Chondrocyte (in vitro differentiated cells): ENCODE data around the gene TTC34. TPM values are rescaled to one million over a fixed set of nuclear protein-coding genes. Genes with fewer than 3 reads are reported as not detected.

Source experiments
- DNase-seq: peaks from one replicate; pipeline ENCODE4 v3.0.0; 2021; ENCODE audit warnings: mixed read lengths, low spot score
- H3K27ac Mint-ChIP-seq: one replicate; pipeline ENCODE4 v1.8.0; 2021; ENCODE audit warnings: mild to moderate bottlenecking, moderate library complexity, mixed read lengths; ENCODE audit not compliant: unreplicated experiment
- H3K27me3 Mint-ChIP-seq: 2 replicates; pipeline ENCODE4 v1.8.0; 2021; ENCODE audit warnings: low read depth, mixed read lengths
- H3K36me3 Mint-ChIP-seq: 2 replicates; pipeline ENCODE4 v1.8.0; 2021; ENCODE audit warnings: low read depth, mixed read lengths
- H3K4me1 Mint-ChIP-seq: 2 replicates; pipeline ENCODE4 v1.8.0; 2021; ENCODE audit warnings: low read depth, mild to moderate bottlenecking, mixed read lengths
- H3K4me3 Mint-ChIP-seq: one replicate; pipeline ENCODE4 v1.8.0; 2021; ENCODE audit warnings: mild to moderate bottlenecking, moderate library complexity, mixed read lengths; ENCODE audit not compliant: unreplicated experiment
- H3K9me3 Mint-ChIP-seq: 2 replicates; pipeline ENCODE4 v1.8.0; 2021; ENCODE audit warnings: low read depth, mixed read lengths
- CTCF ChIP-seq: fragments of 200-600 bp; sonication (generic); IDR thresholded peaks from 2 replicates; pipeline ENCODE4 v1.5.0; 2021; ENCODE audit warnings: antibody characterized with exemption, mild to moderate bottlenecking, moderate library complexity
- long read RNA-seq: library from polyadenylated mRNA; stranded (forward); transcript quantifications from one replicate; pipeline ENCODE4 v2.0.0, GENCODE V29; 2021
- total RNA-seq: library from RNA; stranded (reverse); gene quantifications from 3 replicates; pipeline ENCODE4 v1.2.1, GENCODE V29; 2021

TTC34 gene
- total RNA-seq: 0.60 to 1.8 TPM (median 0.67 TPM) in 3 replicates
- long read RNA-seq: 0 reads

- Mint-ChIP-seq H3K9me3 (peaks cover 9% of the 10 kb centered on the region), H3K27me3 (no peaks in the 10 kb centered on the region), H3K4me3 (no peak within 1 kb of the TSS), H3K4me1 (no peaks in the 10 kb centered on the region), H3K27ac (no peak within 1 kb of the TSS), H3K36me3 (no peaks in the 10 kb centered on the region)
- peak; percentile 83 for DNase-seq
- TF ChIP-seq CTCF: no peak
Observed at GRCh38 chr1:2801535-2802291, at the start of gene TTC34. Gene TTC34 (minus strand): TSS chr1:2801693. CDS start chr1:2800827, 866 bp downstream.

- Mint-ChIP-seq H3K27me3 (no peaks in the 10 kb centered on the region), H3K27ac (no peak overlapping the region), H3K4me3 (no peak overlapping the region), H3K36me3 (no peaks in the 10 kb centered on the region), H3K9me3 (peaks cover 11% of the 10 kb centered on the region), H3K4me1 (no peaks in the 10 kb centered on the region)
- no peak for TF ChIP-seq CTCF
- DNase-seq: peak; percentile 36
Observed at GRCh38 chr1:2850502-2850901, 49.0 kb upstream of the TTC34 start.

- no peaks in the 10 kb centered on the region for H3K27me3 Mint-ChIP-seq
- no peaks in the 10 kb centered on the region for H3K4me1 Mint-ChIP-seq
- H3K4me3 Mint-ChIP-seq: no peak overlapping the region
- peak; percentile 68 for DNase-seq
- peaks cover 2% of the 10 kb centered on the region for H3K36me3 Mint-ChIP-seq
- H3K9me3 Mint-ChIP-seq: peaks cover 23% of the 10 kb centered on the region
- TF ChIP-seq CTCF: no peak
- no peak overlapping the region for H3K27ac Mint-ChIP-seq
Observed at GRCh38 chr1:2848006-2848670, 46.6 kb upstream of the TTC34 start.

GRCh38 chr1:2847086-2847985 is 45.8 kb upstream of the TTC34 start:
- DNase-seq: peak; percentile 73
- no peak overlapping the region for H3K27ac Mint-ChIP-seq
- H3K4me3 Mint-ChIP-seq: no peak overlapping the region
- H3K36me3 Mint-ChIP-seq: peaks cover 2% of the 10 kb centered on the region
- TF ChIP-seq CTCF: no peak
- H3K9me3 Mint-ChIP-seq: peaks cover 27% of the 10 kb centered on the region
- no peaks in the 10 kb centered on the region for H3K4me1 Mint-ChIP-seq
- no peaks in the 10 kb centered on the region for H3K27me3 Mint-ChIP-seq

- no peaks in the 10 kb centered on the region for H3K4me1 Mint-ChIP-seq
- no peak overlapping the region for H3K27ac Mint-ChIP-seq
- no peaks in the 10 kb centered on the region for H3K27me3 Mint-ChIP-seq
- no peak overlapping the region for H3K4me3 Mint-ChIP-seq
- no peak for TF ChIP-seq CTCF
- peak; percentile 55 for DNase-seq
- peaks cover 36% of the 10 kb centered on the region for H3K9me3 Mint-ChIP-seq
- peaks cover 2% of the 10 kb centered on the region for H3K36me3 Mint-ChIP-seq
Observed at GRCh38 chr1:2845869-2846268, 44.4 kb upstream of the TTC34 start.
